ENCODE data around the gene PAPPA. TPM values are rescaled to one million over a fixed set of nuclear protein-coding genes. Genes with fewer than 3 reads are reported as not detected.

Gene PAPPA
- total and polyA plus RNA-seq, 2 of the 8 experiments (the other 6 are each of a cell fraction or from before 2014, with no cell fraction given): 0.18 to 0.63 TPM

DNA sequence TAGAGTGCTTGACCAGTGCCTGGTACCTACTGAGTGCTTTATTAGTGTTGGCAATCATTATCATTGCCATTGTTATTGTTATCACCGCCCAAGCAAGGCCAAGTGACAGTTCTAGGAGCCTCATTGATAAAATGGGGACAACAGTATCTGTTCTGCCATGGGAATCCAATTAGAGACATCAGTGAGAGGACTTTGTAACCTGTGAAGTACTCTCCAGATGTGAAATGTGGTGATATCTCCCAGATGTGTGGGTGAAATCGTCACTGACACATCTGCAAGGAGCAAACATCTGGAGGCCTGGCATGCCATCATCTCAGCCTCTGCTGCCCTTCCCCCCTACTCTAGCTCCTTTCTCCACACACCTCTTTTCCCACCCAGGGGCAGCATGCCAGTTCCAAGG is 260.8 kb downstream of the PAPPA start (continued):
- TF ChIP-seq BACH1 (IDR thresholded peaks at IDR 0.05; ENCODE audit: low read length): no peak
- TF ChIP-seq SUZ12 (IDR thresholded peaks at IDR 0.05; ENCODE audit: low read length): no peak
- no peak for TF ChIP-seq SP4 (IDR thresholded peaks at IDR 0.05; ENCODE audit: low read length)
- TF ChIP-seq SP2 (IDR thresholded peaks at IDR 0.05; ENCODE audit: low read length): no peak

Measured in H1 (cell line).